Glutamatergic neuron (in vitro differentiated cells): ENCODE results near the gene BCL11A. TPM values are rescaled to one million over a fixed set of nuclear protein-coding genes. Genes with fewer than 3 reads are reported as not detected.

Source experiments
- DNase-seq: peaks from one replicate; pipeline ENCODE4 v3.0.0; 2022
- H3K27ac Mint-ChIP-seq: one replicate; pipeline ENCODE4 v1.8.0; 2020; ENCODE audit warnings: mild to moderate bottlenecking, mixed read lengths, inconsistent platforms; ENCODE audit not compliant: unreplicated experiment
- H3K27me3 Mint-ChIP-seq: one replicate; pipeline ENCODE4 v1.8.0; 2020; ENCODE audit warnings: mild to moderate bottlenecking, moderate library complexity, mixed read lengths, inconsistent platforms; ENCODE audit not compliant: unreplicated experiment
- H3K36me3 Mint-ChIP-seq: one replicate; pipeline ENCODE4 v1.8.0; 2020; ENCODE audit warnings: mild to moderate bottlenecking, mixed read lengths, inconsistent platforms; ENCODE audit not compliant: unreplicated experiment
- H3K4me1 Mint-ChIP-seq: one replicate; pipeline ENCODE4 v1.8.0; 2020; ENCODE audit warnings: mild to moderate bottlenecking, low read depth, mixed read lengths, inconsistent platforms; ENCODE audit not compliant: unreplicated experiment
- H3K4me3 Mint-ChIP-seq: one replicate; pipeline ENCODE4 v1.8.0; 2020; ENCODE audit warnings: mild to moderate bottlenecking, mixed read lengths, inconsistent platforms; ENCODE audit not compliant: unreplicated experiment
- H3K9me3 Mint-ChIP-seq: one replicate; pipeline ENCODE4 v1.8.0; 2020; ENCODE audit warnings: mild to moderate bottlenecking, moderate library complexity, mixed read lengths, inconsistent platforms; ENCODE audit not compliant: unreplicated experiment
- CTCF ChIP-seq: fragments of 200-600 bp; sonication (generic); IDR thresholded peaks from one replicate; pipeline ENCODE4 v1.5.0; 2021; ENCODE audit not compliant: partially characterized antibody, unreplicated experiment
- total RNA-seq: library from RNA; stranded (reverse); fragmentation: NEBNext Ultra II Directional; extraction: Animal tissue kit (Norgen Biotek cat#: 25700); gene quantifications from one replicate; pipeline ENCODE4 v1.2.1, GENCODE V29; 2021; ENCODE audit not compliant: unreplicated experiment

BCL11A gene
- total RNA-seq, 1 donor from 2014 or later = 29.1 TPM

- Mint-ChIP-seq H3K27me3 (peaks cover 13% of the 10 kb centered on the region), H3K27ac (no peak overlapping the region), H3K4me1 (peaks cover 8% of the 10 kb centered on the region), H3K9me3 (peaks cover 11% of the 10 kb centered on the region), H3K36me3 (peaks cover 4% of the 10 kb centered on the region), H3K4me3 (peak overlapping the region; percentile 94)
- no peak for TF ChIP-seq CTCF
- no peak for DNase-seq
These were observed 2.5 kb downstream of the BCL11A start for GRCh38 chr2:60550984-60551239.

DNA sequence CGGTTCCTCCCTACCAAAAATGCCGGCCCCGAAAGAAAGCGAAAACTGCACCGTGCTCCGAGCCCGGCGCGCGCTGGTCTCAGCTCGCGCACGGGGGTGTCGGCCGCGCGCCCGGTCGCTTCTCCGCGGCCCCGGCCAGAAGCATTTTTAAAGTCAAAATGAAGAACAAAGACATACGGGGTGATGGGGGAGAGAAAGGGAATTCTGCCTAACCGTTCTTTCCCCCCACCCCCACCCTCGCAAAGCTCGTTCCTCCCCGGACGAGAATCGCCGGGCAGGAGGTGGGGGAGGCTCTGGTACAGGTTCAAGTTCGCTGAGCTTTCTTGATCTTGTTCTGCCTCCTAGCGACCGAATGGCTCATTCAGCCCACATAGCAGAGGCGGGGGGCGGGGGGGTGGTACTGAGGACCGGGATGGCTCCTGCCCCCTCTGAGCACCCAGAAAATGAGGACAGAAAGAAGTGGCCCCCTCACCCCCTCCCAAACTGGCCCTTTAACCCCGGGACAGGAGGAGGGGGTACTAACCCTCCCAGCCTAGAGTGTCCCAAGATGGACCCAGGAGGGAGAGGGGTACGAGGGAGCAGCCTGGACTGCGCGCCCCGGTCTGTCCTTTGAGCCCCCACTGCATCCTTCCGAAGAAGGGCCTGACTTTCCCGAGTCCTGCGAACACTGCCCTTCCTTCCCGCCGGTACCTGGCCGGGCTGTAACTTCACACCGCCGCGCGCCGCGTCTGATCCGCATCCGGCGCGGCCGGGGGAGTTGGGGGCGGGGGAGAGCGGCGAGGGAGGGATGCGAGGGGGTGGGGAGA is 3.1 kb downstream of the BCL11A start:
- peak; percentile 78 for DNase-seq
- Mint-ChIP-seq H3K36me3 (peaks cover 4% of the 10 kb centered on the region), H3K4me1 (peaks cover 10% of the 10 kb centered on the region), H3K4me3 (peak overlapping the region; percentile 94), H3K27me3 (peaks cover 10% of the 10 kb centered on the region), H3K27ac (peak overlapping the region; percentile 91), H3K9me3 (peaks cover 12% of the 10 kb centered on the region)
- peak; percentile 55 for TF ChIP-seq CTCF

GRCh38 chr2:60549928-60550177 is 3.6 kb downstream of the BCL11A start:
- H3K36me3 Mint-ChIP-seq = peaks cover 4% of the 10 kb centered on the region
- no peak for TF ChIP-seq CTCF
- peak overlapping the region; percentile 91 for H3K27ac Mint-ChIP-seq
- H3K4me1 Mint-ChIP-seq = peaks cover 12% of the 10 kb centered on the region
- peaks cover 10% of the 10 kb centered on the region for H3K27me3 Mint-ChIP-seq
- peak; percentile 56 for DNase-seq
- peaks cover 13% of the 10 kb centered on the region for H3K9me3 Mint-ChIP-seq
- H3K4me3 Mint-ChIP-seq = peak overlapping the region; percentile 94

DNA sequence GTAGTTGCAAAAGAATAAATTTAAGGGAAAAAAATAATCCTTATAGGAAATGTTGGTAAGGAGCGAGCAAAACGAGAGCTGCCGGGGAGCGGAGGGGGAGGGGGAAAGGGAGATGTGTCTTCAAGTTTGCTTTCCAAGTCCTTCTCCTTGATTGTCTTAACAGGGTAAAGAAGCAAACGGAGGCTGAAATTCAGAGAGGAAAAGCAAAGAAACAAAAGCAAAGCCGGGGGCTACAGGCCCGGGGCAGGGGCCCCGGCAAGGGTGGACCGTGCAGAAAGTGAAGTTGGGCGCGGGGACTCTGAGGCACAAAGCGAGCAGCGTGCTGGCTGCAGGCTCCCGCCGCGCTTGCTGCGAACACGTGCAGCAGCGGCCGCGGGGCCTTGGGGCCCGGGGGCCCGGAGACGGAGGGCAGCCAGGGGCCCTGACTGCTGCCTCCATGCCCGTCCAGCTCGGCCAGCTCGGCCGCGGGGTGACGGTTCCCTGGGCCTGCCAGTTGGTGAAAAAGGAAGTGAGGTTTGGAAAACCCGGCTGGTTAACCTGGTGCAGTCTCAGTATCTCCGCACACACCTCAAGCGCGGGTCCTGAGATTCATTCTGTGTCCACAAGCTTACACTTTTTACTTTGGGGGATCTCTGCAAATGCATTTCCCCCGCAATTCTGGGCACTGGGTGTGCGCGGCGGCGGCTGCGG is 4.1 kb downstream of the BCL11A start:
- peak; percentile 64 for DNase-seq
- Mint-ChIP-seq H3K9me3 (peaks cover 13% of the 10 kb centered on the region), H3K27ac (peak overlapping the region; percentile 91), H3K27me3 (peaks cover 10% of the 10 kb centered on the region), H3K36me3 (peaks cover 4% of the 10 kb centered on the region), H3K4me3 (peak overlapping the region; percentile 94), H3K4me1 (peaks cover 14% of the 10 kb centered on the region)
- no peak for TF ChIP-seq CTCF

DNA sequence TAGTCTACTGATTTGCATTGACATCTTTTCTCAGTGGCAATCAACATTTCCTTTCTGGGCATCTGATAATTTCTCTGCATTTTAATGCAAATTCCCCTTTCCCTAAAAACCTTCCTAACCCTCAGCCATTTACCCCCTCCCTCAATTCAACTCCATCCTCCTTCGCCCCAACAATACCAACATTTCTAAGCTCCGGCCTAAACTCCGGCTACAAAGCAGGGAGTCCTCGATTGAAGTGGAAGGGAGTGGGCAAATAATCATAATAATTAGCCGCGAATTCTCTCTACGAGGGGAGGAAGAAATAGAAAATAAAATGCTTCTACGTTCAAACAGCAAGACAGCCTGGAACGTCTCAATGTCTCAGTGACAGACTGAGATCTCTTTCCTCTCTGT is 4.6 kb downstream of the BCL11A start:
- Mint-ChIP-seq H3K27ac (peak overlapping the region; percentile 60), H3K4me1 (peaks cover 14% of the 10 kb centered on the region), H3K36me3 (peaks cover 4% of the 10 kb centered on the region), H3K9me3 (peaks cover 13% of the 10 kb centered on the region), H3K27me3 (peaks cover 10% of the 10 kb centered on the region), H3K4me3 (peak overlapping the region; percentile 91)
- no peak for TF ChIP-seq CTCF
- DNase-seq = no peak
